Gastrocnemius medialis (tissue), 4 donors: Measurements from ENCODE around the gene DDX10. TPM values are rescaled to one million over a fixed set of nuclear protein-coding genes. Genes with fewer than 3 reads are reported as not detected.

Source experiments
- ATAC-seq, 2 donors: fragments of 150-250 bp; one replicate each; pipeline ENCODE4 v1.9.1; 2016
- DNase-seq, 2 donors: peaks; one replicate each; pipeline ENCODE4 v3.0.0-alpha.2; 2019
- H3K27ac ChIP-seq, 4 donors: fragments of 200-600 bp; sonication (generic); 1 replicate in 1 of 4; 2 replicates in 3 of 4; pipeline ENCODE4 v1.5.1; 2016 to 2018; ENCODE audit warnings: mild to moderate bottlenecking in 2 of 4, moderate library complexity in 1 of 4
- H3K27me3 ChIP-seq, 3 donors: fragments of 200-600 bp; sonication (generic) in 2 of 3; 1 replicate in 1 of 3; 2 replicates in 2 of 3; pipeline versions ENCODE4 v1.5.1 to v1.6.0; 2016 to 2019; ENCODE audit warnings: mild to moderate bottlenecking in 1 of 3, moderate library complexity in 1 of 3
- H3K36me3 ChIP-seq, 2 donors: fragments of 200-600 bp; sonication (generic) in 1 of 2; one replicate each; pipeline ENCODE4 v1.5.1; 2017 to 2018
- H3K4me1 ChIP-seq, 2 donors: fragments of 200-600 bp; sonication (generic) in 1 of 2; one replicate each; pipeline ENCODE4 v1.5.1; 2016 to 2017; ENCODE audit warnings: mild to moderate bottlenecking in 2 of 2
- H3K4me3 ChIP-seq, 4 donors: fragments of 200-600 bp; sonication (generic) in 3 of 4; 1 replicate in 1 of 4; 2 replicates in 3 of 4; pipeline ENCODE4 v1.5.1; 2016 to 2019; ENCODE audit warnings: mild to moderate bottlenecking in 2 of 4
- H3K9me3 ChIP-seq, 3 donors: fragments of 200-600 bp; sonication (generic) in 2 of 3; 1 replicate in 1 of 3; 2 replicates in 2 of 3; pipeline ENCODE4 v1.5.1; 2016 to 2019
- POLR2A ChIP-seq, 2 donors: fragments of 450-650 bp; IDR thresholded peaks; one replicate each; pipeline ENCODE4 v1.6.1; 2017; ENCODE audit warnings: antibody characterized with exemption in 2 of 2, mild to moderate bottlenecking in 2 of 2, moderate library complexity in 2 of 2
- in situ Hi-C, 4 donors: fragments of 200-750 bp; cut with MboI; loops; one replicate each; pipeline versions ENCODE4 v1.15.0 to v1.8.0; 2017; ENCODE audit warnings: low sequenced_read_pairs in 4 of 4
- intact Hi-C: fragments of 100-400 bp; cut with DNase I; formaldehyde crosslinking; loops from one replicate; pipeline ENCODE4 v1.15.1; 2023; ENCODE audit warnings: low total_unique reads
- total RNA-seq, 4 donors: library from RNA; depleted of rRNA; stranded (reverse); fragments of >200 nt; gene quantifications; one replicate each; pipeline versions ENCODE4 v1.1.0 to v1.2.3, GENCODE V29; 2016
- TF ChIP-seq, protein P1 (sequence below), 5 experiments: fragments of 450-650 bp in 3 of 5; fragments of 200-600 bp in 2 of 5; sonication (generic) in 2 of 5; IDR thresholded peaks in 4 of 5; conservative IDR thresholded peaks in 1 of 5; 1 replicate in 4 of 5; 2 replicates in 1 of 5; pipeline ENCODE4 v1.5.1; 2016 to 2019; ENCODE audit warnings: antibody characterized with exemption in 5 of 5, mild to moderate bottlenecking in 3 of 5, moderate library complexity in 3 of 5

DDX10 gene
- 10 to 100 TPM in 2 of 4 donors, 1 to 10 TPM in 2; 5.0 to 15.0 (median 10.5) TPM for total RNA-seq

DNA sequence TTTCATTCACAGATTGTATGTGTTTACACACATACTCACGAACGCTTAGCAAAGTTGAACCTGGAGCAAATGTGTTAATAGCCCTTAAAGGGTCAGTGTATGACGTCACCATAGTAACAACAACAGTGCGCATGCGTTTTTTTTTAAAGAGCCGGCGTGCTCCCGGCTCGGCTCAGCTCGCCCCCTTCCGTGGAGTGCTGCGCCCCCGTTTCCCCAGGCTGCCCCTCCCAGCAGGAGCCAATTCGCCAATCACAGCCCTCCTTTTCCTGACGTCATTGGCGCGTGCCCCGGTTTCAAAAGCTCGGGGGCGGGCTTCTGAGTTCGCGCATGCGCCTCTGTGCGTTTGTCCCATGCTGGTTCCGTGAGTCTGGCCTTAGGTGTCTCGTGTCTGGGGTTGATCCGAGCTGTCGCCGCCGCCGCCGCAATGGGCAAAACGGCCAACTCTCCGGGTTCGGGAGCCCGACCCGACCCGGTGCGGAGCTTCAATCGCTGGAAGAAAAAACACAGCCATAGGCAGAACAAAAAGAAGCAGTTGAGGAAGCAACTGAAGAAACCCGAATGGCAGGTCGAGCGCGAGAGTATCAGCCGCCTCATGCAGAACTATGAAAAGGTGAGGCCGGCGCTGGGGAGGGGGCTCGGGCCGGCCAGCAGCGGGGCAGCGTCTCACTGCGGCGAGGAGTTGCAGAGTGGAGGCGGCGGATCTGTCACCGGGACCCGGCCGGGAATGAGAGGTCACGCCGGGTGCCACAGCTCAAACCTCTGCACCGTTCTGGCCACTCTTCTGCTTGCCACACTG, at the start of gene DDX10:
Gene DDX10 (plus strand): TSS at position 340 of the 796 bp plus-strand sequence. CDS start 85 bp downstream, at position 425.
- H3K4me3 ChIP-seq = peak within 1 kb of the TSS; percentile 67 to 88 (median 74)
- peak within 1 kb of the TSS; percentile 80 to 89 (median 82) for H3K27ac ChIP-seq
- peak; percentile 98 for DNase-seq
- no peaks in the 10 kb centered on the region for H3K9me3 ChIP-seq
- H3K27me3 ChIP-seq = no peaks in the 10 kb centered on the region
- H3K36me3 ChIP-seq = peaks cover 0 to 10% of the 10 kb centered on the region in 2 donors
- peak; percentile 98 for ATAC-seq
- in situ Hi-C loops (loop anchor here in 2 of 4 donors (25.0 kb wide), 2 partner anchors 203 to 653 kb away; partner anchors contain the start of genes C11orf65 (in 1 of the 2) and CUL5 (in 1 of the 2)), intact Hi-C loops (loop anchor here (1.0 to 10.0 kb wide), 4 partner anchors 168 to 660 kb away; partner anchors contain the start of genes ATM, C11orf65, CUL5 and NPAT)
- peak; percentile 65 to 82 for TF ChIP-seq POLR2A (IDR thresholded peaks at IDR 0.05)
- TF ChIP-seq, protein P1, sequence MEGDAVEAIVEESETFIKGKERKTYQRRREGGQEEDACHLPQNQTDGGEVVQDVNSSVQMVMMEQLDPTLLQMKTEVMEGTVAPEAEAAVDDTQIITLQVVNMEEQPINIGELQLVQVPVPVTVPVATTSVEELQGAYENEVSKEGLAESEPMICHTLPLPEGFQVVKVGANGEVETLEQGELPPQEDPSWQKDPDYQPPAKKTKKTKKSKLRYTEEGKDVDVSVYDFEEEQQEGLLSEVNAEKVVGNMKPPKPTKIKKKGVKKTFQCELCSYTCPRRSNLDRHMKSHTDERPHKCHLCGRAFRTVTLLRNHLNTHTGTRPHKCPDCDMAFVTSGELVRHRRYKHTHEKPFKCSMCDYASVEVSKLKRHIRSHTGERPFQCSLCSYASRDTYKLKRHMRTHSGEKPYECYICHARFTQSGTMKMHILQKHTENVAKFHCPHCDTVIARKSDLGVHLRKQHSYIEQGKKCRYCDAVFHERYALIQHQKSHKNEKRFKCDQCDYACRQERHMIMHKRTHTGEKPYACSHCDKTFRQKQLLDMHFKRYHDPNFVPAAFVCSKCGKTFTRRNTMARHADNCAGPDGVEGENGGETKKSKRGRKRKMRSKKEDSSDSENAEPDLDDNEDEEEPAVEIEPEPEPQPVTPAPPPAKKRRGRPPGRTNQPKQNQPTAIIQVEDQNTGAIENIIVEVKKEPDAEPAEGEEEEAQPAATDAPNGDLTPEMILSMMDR (IDR thresholded peaks at IDR 0.05 in 4 of 5, conservative IDR thresholded peaks at IDR 0.05 in 1 of 5) = peak in 3 of 5 experiments; percentile 8 to 26 (median 20)
- peaks cover 20 to 23% of the 10 kb centered on the region in 2 donors for H3K4me1 ChIP-seq

DNA sequence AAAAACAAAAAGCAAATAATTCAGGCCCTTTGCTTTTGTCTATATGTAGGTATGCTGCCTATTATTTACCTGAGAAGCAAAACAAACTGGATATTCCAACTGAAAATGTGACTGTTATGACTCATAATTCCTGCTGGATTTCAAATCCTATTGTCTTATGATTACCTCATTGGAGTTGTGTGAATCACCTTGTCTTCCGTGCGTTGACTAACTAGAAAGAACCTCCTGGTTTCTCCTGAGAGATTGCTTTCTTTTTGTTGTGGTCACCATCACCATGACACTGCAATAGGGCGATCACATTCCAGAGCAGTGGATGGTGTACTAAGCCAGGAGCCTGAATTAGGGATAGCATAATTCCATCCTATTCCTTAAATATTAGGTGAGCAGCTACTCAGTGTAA, 48.3 kb upstream of the DDX10 start:
- no peaks in the 10 kb centered on the region for H3K9me3 ChIP-seq
- intact Hi-C loops (no loop called here), in situ Hi-C loops (no loop called here)
- no peaks in the 10 kb centered on the region for H3K36me3 ChIP-seq
- ATAC-seq (no peak), DNase-seq (no peak)
- no peaks in the 10 kb centered on the region for H3K4me1 ChIP-seq
- H3K27me3 ChIP-seq = no peaks in the 10 kb centered on the region
- no peak overlapping the region for H3K4me3 ChIP-seq
- no peak overlapping the region for H3K27ac ChIP-seq
- TF ChIP-seq, protein P1 (IDR thresholded peaks at IDR 0.05 in 4 of 5, conservative IDR thresholded peaks at IDR 0.05 in 1 of 5) = no peak
- no peak for TF ChIP-seq POLR2A (IDR thresholded peaks at IDR 0.05)

DNA sequence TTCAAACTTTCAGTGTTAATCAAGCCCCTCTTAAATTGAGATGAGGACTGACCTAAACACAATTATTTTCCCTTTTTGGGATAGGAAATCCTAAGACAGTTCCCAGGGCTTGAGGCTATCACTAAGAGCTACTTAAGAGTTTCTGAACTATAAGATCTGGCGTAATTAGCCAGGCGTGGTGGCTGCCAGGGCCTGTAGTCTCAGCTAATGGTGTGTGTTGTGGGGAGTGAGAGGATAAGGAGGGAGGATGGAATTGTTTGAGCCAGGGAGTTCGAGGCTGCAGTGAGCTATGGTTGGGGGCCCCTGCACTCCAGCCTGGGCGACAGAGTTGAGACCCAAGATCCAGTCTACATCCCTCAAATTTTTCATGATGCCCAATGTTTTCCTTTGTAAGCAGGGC, 47.8 kb upstream of the DDX10 start:
- Histone ChIP-seq H3K36me3 (no peaks in the 10 kb centered on the region), H3K9me3 (no peaks in the 10 kb centered on the region), H3K4me3 (no peak overlapping the region), H3K4me1 (no peaks in the 10 kb centered on the region), H3K27ac (no peak overlapping the region), H3K27me3 (no peaks in the 10 kb centered on the region)
- no peak for ATAC-seq
- TF ChIP-seq, protein P1 (IDR thresholded peaks at IDR 0.05 in 4 of 5, conservative IDR thresholded peaks at IDR 0.05 in 1 of 5) = no peak
- TF ChIP-seq POLR2A (IDR thresholded peaks at IDR 0.05) = no peak
- no peak for DNase-seq
- intact Hi-C loops (no loop called here), in situ Hi-C loops (no loop called here)

DNA sequence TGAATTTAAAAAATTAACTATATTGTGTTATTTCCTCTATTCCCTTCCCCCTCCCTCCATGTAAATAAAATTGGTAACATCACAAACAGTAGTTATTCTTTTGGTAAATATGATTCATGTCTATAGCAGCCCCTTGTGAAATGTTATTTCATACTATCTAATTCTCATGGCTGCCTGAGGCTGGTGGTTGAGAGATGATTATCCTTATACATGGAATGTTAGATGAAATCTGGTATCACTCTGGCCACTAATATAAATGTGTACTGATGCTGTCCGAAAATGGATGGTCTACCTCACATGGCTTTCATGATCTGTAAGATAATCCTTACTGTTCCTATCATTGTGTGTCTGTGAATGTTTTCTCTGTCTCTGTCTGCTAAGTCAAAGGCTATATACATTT, 46.3 kb upstream of the DDX10 start:
- Histone ChIP-seq H3K27me3 (no peaks in the 10 kb centered on the region), H3K9me3 (no peaks in the 10 kb centered on the region), H3K36me3 (no peaks in the 10 kb centered on the region), H3K4me1 (no peaks in the 10 kb centered on the region), H3K4me3 (no peak overlapping the region), H3K27ac (no peak overlapping the region)
- in situ Hi-C loops = no loop called here
- no peak for TF ChIP-seq POLR2A (IDR thresholded peaks at IDR 0.05)
- TF ChIP-seq, protein P1 (IDR thresholded peaks at IDR 0.05 in 4 of 5, conservative IDR thresholded peaks at IDR 0.05 in 1 of 5) = no peak
- no peak for DNase-seq
- intact Hi-C loops = no loop called here
- ATAC-seq = no peak
